ENCODE data around the gene MAN2B1.

MAN2B1 gene

DNA sequence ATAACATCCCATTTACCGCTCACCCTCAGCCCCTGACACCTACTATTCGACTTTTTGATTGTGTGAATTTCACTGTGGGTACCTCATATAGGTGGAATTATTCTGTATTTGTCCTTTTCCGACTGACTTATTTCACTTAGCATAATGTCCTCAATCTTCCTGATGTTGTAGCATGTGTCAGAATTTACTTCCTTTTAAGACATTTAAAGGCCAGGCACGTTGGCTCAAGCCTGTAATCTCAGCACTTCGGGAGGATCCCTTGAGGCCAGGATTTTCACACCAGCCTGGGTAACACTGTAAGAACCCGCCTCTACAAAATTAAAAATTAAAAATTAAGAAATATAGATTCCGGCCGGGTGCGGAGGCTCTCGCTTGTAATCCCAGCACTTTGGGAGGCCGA is 68.9 kb downstream of the MAN2B1 start:
- TF ChIP-seq, protein P1, sequence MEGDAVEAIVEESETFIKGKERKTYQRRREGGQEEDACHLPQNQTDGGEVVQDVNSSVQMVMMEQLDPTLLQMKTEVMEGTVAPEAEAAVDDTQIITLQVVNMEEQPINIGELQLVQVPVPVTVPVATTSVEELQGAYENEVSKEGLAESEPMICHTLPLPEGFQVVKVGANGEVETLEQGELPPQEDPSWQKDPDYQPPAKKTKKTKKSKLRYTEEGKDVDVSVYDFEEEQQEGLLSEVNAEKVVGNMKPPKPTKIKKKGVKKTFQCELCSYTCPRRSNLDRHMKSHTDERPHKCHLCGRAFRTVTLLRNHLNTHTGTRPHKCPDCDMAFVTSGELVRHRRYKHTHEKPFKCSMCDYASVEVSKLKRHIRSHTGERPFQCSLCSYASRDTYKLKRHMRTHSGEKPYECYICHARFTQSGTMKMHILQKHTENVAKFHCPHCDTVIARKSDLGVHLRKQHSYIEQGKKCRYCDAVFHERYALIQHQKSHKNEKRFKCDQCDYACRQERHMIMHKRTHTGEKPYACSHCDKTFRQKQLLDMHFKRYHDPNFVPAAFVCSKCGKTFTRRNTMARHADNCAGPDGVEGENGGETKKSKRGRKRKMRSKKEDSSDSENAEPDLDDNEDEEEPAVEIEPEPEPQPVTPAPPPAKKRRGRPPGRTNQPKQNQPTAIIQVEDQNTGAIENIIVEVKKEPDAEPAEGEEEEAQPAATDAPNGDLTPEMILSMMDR (IDR thresholded peaks at IDR 0.05; ENCODE audit: low read depth, low read length): no peak
- no peak for DNase-seq (ENCODE audit: low read depth in 2 of 2)
- H3K4me3 ChIP-seq (replicated peaks in 1 of 2; ENCODE audit: low read depth in 2 of 2, low read length in 2 of 2): no peak overlapping the region

DNA sequence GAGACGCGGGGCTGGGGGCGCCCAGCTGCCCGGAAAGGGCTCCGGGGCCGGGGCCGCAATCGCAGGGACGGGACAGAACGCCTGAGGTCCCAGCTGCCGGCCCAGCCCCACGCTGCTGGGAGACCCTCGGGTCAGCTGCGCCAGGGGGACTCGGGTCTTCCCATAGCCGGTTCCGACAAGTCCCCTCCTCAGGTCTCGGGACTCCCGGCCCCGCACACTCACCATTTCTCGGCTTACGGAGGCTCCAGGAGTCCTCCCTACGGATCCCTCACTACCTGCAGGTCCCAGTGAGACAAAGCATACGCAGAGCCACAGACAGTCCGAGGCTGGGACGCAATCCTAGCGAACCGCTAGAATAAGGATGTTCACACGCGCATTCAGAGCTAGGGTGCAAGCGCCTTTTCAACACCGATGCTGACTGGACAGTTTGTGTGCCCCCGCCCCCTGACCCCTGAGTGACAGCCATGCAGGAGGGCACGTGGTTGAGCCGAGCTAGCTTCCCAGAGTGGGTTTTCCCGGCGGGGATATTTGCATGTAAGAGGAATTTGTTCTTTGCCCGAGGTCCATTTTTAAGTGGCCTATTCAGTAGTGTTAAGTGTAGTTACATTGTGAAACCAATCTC is 69.5 kb downstream of the MAN2B1 start:
- TF ChIP-seq, protein P1 (IDR thresholded peaks at IDR 0.05; ENCODE audit: low read depth, low read length): no peak
- H3K4me3 ChIP-seq (replicated peaks in 1 of 2; ENCODE audit: low read depth in 2 of 2, low read length in 2 of 2): no peak overlapping the region
- no peak for DNase-seq (ENCODE audit: low read depth in 2 of 2)

All from cardiac fibroblast (primary cell).